GM18907 (cell line): ENCODE measurements around the gene PLPP7.

Experiments used
- ATAC-seq: cut with Tn5 transposase; IDR thresholded peaks from one replicate; pipeline ENCODE4 v1.9.1; 2021; ENCODE audit warnings: mild to moderate bottlenecking, moderate library complexity; ENCODE audit not compliant: unreplicated experiment

PLPP7 gene

GRCh38 chr9:131302244-131303075 lies 12.9 kb downstream of the PLPP7 start:
- ATAC-seq = no peak

GRCh38 chr9:131303381-131304321 lies 14.1 kb downstream of the PLPP7 start:
- no peak for ATAC-seq

GRCh38 chr9:131304676-131305355 lies 15.3 kb downstream of the PLPP7 start:
- no peak for ATAC-seq

GRCh38 chr9:131306397-131307004 lies 17.0 kb downstream of the PLPP7 start:
- ATAC-seq = no peak

- no peak for ATAC-seq
Observed at GRCh38 chr9:131307974-131308373, 18.5 kb downstream of the PLPP7 start.

- ATAC-seq = no peak
Observed at GRCh38 chr9:131308452-131308851, 18.9 kb downstream of the PLPP7 start.

GRCh38 chr9:131308906-131309529 lies 19.5 kb downstream of the PLPP7 start:
- ATAC-seq = no peak

- no peak for ATAC-seq
Observed at GRCh38 chr9:131309530-131310276, 20.2 kb downstream of the PLPP7 start.

GRCh38 chr9:131310833-131311554 lies 21.5 kb downstream of the PLPP7 start:
- ATAC-seq = no peak

- ATAC-seq = no peak
Observed at GRCh38 chr9:131312246-131312645, 22.7 kb downstream of the PLPP7 start.

- ATAC-seq = no peak
Observed at GRCh38 chr9:131312822-131313770, 23.6 kb downstream of the PLPP7 start.

GRCh38 chr9:131318231-131319085 lies 28.9 kb downstream of the PLPP7 start:
- no peak for ATAC-seq

- no peak for ATAC-seq
Observed at GRCh38 chr9:131319486-131319885, 30.0 kb downstream of the PLPP7 start.

- no peak for ATAC-seq
Observed at GRCh38 chr9:131320031-131320685, 30.6 kb downstream of the PLPP7 start.

GRCh38 chr9:131323629-131324028 lies 34.1 kb downstream of the PLPP7 start:
- ATAC-seq = no peak
